ENCODE measurements around the gene SCN10A. TPM values are rescaled to one million over a fixed set of nuclear protein-coding genes. Genes with fewer than 3 reads are reported as not detected.

The SCN10A gene
- total RNA-seq, 4 donors from 2014 or later: not detected

DNA sequence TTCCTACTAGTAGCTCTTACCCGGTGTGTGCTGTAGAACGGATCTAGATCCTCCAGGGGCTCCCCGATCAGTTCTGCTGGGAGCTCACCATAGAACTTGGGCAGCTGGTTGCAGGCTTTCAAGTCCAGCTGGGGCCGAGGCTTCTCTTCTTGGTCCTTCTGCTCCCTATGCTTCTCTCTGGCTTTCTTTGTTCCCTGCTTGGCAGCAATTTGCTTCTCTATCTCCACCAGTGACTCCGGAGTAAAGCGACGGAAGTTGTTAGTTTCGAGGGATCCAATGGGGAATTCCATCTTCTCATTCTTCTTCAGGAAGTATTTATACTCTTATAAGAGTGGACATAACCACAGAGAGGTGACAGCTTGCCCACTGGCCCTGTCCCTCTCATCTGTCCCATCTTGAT lies 22.3 kb downstream of the SCN10A start:
- Histone ChIP-seq H3K9me3 (no peaks in the 10 kb centered on the region), H3K36me3 (no peaks in the 10 kb centered on the region), H3K4me3 (no peak overlapping the region), H3K27me3 (no peaks in the 10 kb centered on the region), H3K4me1 (no peaks in the 10 kb centered on the region), H3K27ac (no peak overlapping the region)
- DNase-seq (ENCODE audit: low spot score in 2 of 2): no peak
- 86 to 87% methylated on average over 8 of the region's 8 CpGs for WGBS, 2 donors
- TF ChIP-seq CTCF (IDR thresholded peaks at IDR 0.05) (no peak), EP300 (IDR thresholded peaks at IDR 0.05) (no peak), POLR2A (IDR thresholded peaks at IDR 0.05) (no peak)

GRCh38 chr3:38792983-38793382 lies 23.0 kb downstream of the SCN10A start:
- 57 to 61% methylated on average over 1 of the region's 1 CpG for WGBS, 2 donors
- Histone ChIP-seq H3K4me3 (no peak overlapping the region), H3K9me3 (no peaks in the 10 kb centered on the region), H3K4me1 (no peaks in the 10 kb centered on the region), H3K36me3 (no peaks in the 10 kb centered on the region), H3K27ac (no peak overlapping the region), H3K27me3 (no peaks in the 10 kb centered on the region)
- no peak for TF ChIP-seq CTCF (IDR thresholded peaks at IDR 0.05)
- TF ChIP-seq POLR2A (IDR thresholded peaks at IDR 0.05): no peak
- no peak for TF ChIP-seq EP300 (IDR thresholded peaks at IDR 0.05)
- no peak for DNase-seq (ENCODE audit: low spot score in 2 of 2)

DNA sequence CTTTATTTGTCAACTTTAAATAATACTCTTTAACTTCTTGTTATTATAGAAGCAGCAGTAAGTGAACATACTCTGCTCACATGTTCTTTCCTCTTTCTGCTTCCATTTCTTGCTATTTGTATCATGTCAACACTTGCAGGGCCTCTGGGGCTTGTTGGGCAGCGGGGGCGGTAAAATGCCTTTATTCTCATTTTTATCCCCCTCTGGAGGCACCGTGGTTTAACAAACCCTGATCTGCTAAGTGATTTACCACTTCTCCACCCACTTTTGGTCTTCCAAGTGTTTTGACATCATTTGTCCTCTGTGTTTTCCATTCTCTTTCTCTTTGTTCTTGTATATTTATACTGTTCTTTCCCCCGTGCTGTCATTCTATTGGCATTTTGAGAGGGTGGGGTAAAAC lies 33.9 kb downstream of the SCN10A start:
- Histone ChIP-seq H3K9me3 (no peaks in the 10 kb centered on the region), H3K36me3 (no peaks in the 10 kb centered on the region), H3K27ac (no peak overlapping the region), H3K4me3 (no peak overlapping the region), H3K27me3 (no peaks in the 10 kb centered on the region), H3K4me1 (peaks cover 0 to 4% (median 0%) of the 10 kb centered on the region in 4 donors)
- DNase-seq (ENCODE audit: low spot score in 2 of 2): no peak
- TF ChIP-seq POLR2A (IDR thresholded peaks at IDR 0.05) (no peak), EP300 (IDR thresholded peaks at IDR 0.05) (no peak), CTCF (IDR thresholded peaks at IDR 0.05) (no peak)
- 20 to 28% methylated on average over 4 of the region's 4 CpGs for WGBS, 2 donors

GRCh38 chr3:38773528-38773927 lies 42.5 kb downstream of the SCN10A start:
- no peak for DNase-seq (ENCODE audit: low spot score in 2 of 2)
- Histone ChIP-seq H3K9me3 (peaks cover 0 to 12% (median under 1%) of the 10 kb centered on the region in 4 donors), H3K27me3 (no peaks in the 10 kb centered on the region), H3K27ac (no peak overlapping the region), H3K4me1 (no peaks in the 10 kb centered on the region), H3K4me3 (no peak overlapping the region), H3K36me3 (no peaks in the 10 kb centered on the region)
- TF ChIP-seq EP300 (IDR thresholded peaks at IDR 0.05) (no peak), CTCF (IDR thresholded peaks at IDR 0.05) (no peak), POLR2A (IDR thresholded peaks at IDR 0.05) (no peak)

DNA sequence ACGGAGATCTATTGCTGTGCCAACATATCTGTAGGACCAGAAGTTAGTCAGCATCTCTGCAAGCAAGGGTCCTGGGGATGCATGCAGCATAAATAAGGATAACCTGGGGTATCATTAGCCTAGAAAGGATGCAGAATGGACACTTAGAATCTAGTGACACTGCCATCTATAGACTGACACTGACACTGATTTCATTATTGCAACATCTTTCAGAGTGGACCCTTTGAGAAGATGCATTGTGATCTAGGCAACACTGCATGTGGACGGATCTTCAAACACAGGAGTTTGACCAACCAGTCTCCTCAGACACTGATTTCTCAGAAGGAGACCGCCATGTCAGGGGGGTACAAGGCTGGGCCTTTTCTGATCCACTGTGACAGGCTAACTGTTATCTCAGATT lies 52.4 kb downstream of the SCN10A start:
- TF ChIP-seq POLR2A (IDR thresholded peaks at IDR 0.05): no peak
- no peak for TF ChIP-seq CTCF (IDR thresholded peaks at IDR 0.05)
- no peak for TF ChIP-seq EP300 (IDR thresholded peaks at IDR 0.05)
- WGBS, 2 donors: 70 to 74% methylated on average over 3 of the region's 3 CpGs
- no peak overlapping the region for H3K4me3 ChIP-seq
- no peaks in the 10 kb centered on the region for H3K4me1 ChIP-seq
- no peaks in the 10 kb centered on the region for H3K36me3 ChIP-seq
- H3K9me3 ChIP-seq: peaks cover 0 to 15% (median 1%) of the 10 kb centered on the region in 4 donors
- no peak for DNase-seq (ENCODE audit: low spot score in 2 of 2)
- H3K27ac ChIP-seq: no peak overlapping the region
- H3K27me3 ChIP-seq: no peaks in the 10 kb centered on the region

Measured in tibial nerve (tissue), 4 donors.